ENCODE measurements around the gene ZNF775. TPM values are rescaled to one million over a fixed set of nuclear protein-coding genes. Genes with fewer than 3 reads are reported as not detected.
A peak's percentile ranks its signal among the peaks of the same experiment; 100 is the strongest.

The ZNF775 gene
- total RNA-seq, 1 experiment from 2014 or later: 3.4 TPM

DNA sequence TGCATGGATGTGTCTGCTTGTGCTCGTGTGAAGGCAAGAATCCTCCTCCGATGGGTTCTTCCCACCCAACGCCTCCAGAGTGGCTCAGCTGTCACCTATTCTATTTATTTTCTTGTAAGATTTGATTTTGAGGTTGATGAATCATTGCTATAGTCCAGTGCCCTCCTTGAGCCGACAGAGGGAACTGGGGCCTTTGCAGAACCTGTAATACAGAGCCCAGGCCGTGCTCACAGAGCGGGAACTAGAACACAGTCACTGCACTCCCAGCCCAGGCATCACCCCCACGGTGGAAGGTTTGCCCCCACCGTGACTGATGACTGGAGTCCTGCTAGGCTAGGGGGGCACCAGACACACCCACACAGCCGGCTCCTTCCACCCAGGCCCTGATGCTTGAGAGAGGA is 39.7 kb upstream of the ZNF775 start:
- peak in 1 of 2 experiments; percentile 33 for DNase-seq
- H3K27ac ChIP-seq: no peak overlapping the region
- H3K27me3 ChIP-seq (ENCODE audit: insufficient read depth, low read depth): no peaks in the 10 kb centered on the region
- peaks cover 4% of the 10 kb centered on the region; the same call in 1 of the 2 replicates for H3K9me3 ChIP-seq (ENCODE audit: insufficient read depth, low read depth)
- no TSS peak for BruUV-seq (replicated peaks)
- TF ChIP-seq EZH2 (IDR thresholded peaks at IDR 0.05; ENCODE audit: low read depth): no peak
- TF ChIP-seq, protein P1, sequence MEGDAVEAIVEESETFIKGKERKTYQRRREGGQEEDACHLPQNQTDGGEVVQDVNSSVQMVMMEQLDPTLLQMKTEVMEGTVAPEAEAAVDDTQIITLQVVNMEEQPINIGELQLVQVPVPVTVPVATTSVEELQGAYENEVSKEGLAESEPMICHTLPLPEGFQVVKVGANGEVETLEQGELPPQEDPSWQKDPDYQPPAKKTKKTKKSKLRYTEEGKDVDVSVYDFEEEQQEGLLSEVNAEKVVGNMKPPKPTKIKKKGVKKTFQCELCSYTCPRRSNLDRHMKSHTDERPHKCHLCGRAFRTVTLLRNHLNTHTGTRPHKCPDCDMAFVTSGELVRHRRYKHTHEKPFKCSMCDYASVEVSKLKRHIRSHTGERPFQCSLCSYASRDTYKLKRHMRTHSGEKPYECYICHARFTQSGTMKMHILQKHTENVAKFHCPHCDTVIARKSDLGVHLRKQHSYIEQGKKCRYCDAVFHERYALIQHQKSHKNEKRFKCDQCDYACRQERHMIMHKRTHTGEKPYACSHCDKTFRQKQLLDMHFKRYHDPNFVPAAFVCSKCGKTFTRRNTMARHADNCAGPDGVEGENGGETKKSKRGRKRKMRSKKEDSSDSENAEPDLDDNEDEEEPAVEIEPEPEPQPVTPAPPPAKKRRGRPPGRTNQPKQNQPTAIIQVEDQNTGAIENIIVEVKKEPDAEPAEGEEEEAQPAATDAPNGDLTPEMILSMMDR (conservative IDR thresholded peaks at IDR 0.05): no peak
- H4K20me1 ChIP-seq (ENCODE audit: insufficient read depth): no peaks in the 10 kb centered on the region; the same call in none of the 2 replicates
- ChIA-PET POLR2A (ENCODE audit: unreplicated experiment) (no interaction called here), CTCF (no interaction called here)
- no peak overlapping the region for H3K4me3 ChIP-seq
- no peak overlapping the region for H3K4me2 ChIP-seq
- no peaks in the 10 kb centered on the region for H3K36me3 ChIP-seq (ENCODE audit: low read depth)
- 0 out of 2 replicates have a peak, but pooled peaks cover 8% of the 10 kb centered on the region for H3F3A ChIP-seq (ENCODE audit: insufficient read depth, low read depth)
- H3K4me1 ChIP-seq (replicated peaks; ENCODE audit: insufficient read depth): no peaks in the 10 kb centered on the region
- H3K9me2 ChIP-seq (ENCODE audit: insufficient read depth): no peaks in the 10 kb centered on the region
- intact Hi-C loops (cut with micrococcal nuclease; ENCODE audit: unreplicated experiment): no loop called here
- no peaks in the 10 kb centered on the region for H3K79me2 ChIP-seq (ENCODE audit: low read depth)
- no peak overlapping the region for H2AFZ ChIP-seq

GRCh38 chr7:150340024-150340749 is 38.9 kb upstream of the ZNF775 start:
- intact Hi-C loops (cut with micrococcal nuclease; ENCODE audit: unreplicated experiment): no loop called here
- H3K36me3 ChIP-seq (ENCODE audit: low read depth): no peaks in the 10 kb centered on the region
- H3K4me3 ChIP-seq: no peak overlapping the region
- no peak overlapping the region for H2AFZ ChIP-seq
- no peaks in the 10 kb centered on the region for H3K79me2 ChIP-seq (ENCODE audit: low read depth)
- H3K27me3 ChIP-seq (ENCODE audit: insufficient read depth, low read depth): no peaks in the 10 kb centered on the region
- no peaks in the 10 kb centered on the region for H3K4me1 ChIP-seq (replicated peaks; ENCODE audit: insufficient read depth)
- DNase-seq: peak in 1 of 2 experiments; percentile 15
- ChIA-PET CTCF (no interaction called here), POLR2A (ENCODE audit: unreplicated experiment) (no interaction called here)
- peaks cover 4% of the 10 kb centered on the region; the same call in 1 of the 2 replicates for H3K9me3 ChIP-seq (ENCODE audit: insufficient read depth, low read depth)
- H3F3A ChIP-seq (ENCODE audit: insufficient read depth, low read depth): 0 out of 2 replicates have a peak, but pooled peaks cover 8% of the 10 kb centered on the region
- BruUV-seq (replicated peaks): no TSS peak
- no peak overlapping the region for H3K27ac ChIP-seq
- no peaks in the 10 kb centered on the region; the same call in none of the 2 replicates for H4K20me1 ChIP-seq (ENCODE audit: insufficient read depth)
- no peak overlapping the region for H3K4me2 ChIP-seq
- H3K9me2 ChIP-seq (ENCODE audit: insufficient read depth): no peaks in the 10 kb centered on the region
- no peak for TF ChIP-seq EZH2 (IDR thresholded peaks at IDR 0.05; ENCODE audit: low read depth)
- TF ChIP-seq, protein P1 (conservative IDR thresholded peaks at IDR 0.05): no peak

- H3K4me1 ChIP-seq (replicated peaks; ENCODE audit: insufficient read depth): no peaks in the 10 kb centered on the region
- H3K27ac ChIP-seq: no peak overlapping the region
- H3K4me2 ChIP-seq: no peak overlapping the region
- no TSS peak for BruUV-seq (replicated peaks)
- peaks cover 4% of the 10 kb centered on the region; the same call in 1 of the 2 replicates for H3K9me3 ChIP-seq (ENCODE audit: insufficient read depth, low read depth)
- TF ChIP-seq, protein P1 (conservative IDR thresholded peaks at IDR 0.05): no peak
- TF ChIP-seq EZH2 (IDR thresholded peaks at IDR 0.05; ENCODE audit: low read depth): no peak
- ChIA-PET POLR2A (ENCODE audit: unreplicated experiment) (no interaction called here), CTCF (no interaction called here)
- H3K27me3 ChIP-seq (ENCODE audit: insufficient read depth, low read depth): no peaks in the 10 kb centered on the region
- H3K79me2 ChIP-seq (ENCODE audit: low read depth): no peaks in the 10 kb centered on the region
- intact Hi-C loops (cut with micrococcal nuclease; ENCODE audit: unreplicated experiment): no loop called here
- H3K9me2 ChIP-seq (ENCODE audit: insufficient read depth): no peaks in the 10 kb centered on the region
- 0 out of 2 replicates have a peak, but pooled peaks cover 8% of the 10 kb centered on the region for H3F3A ChIP-seq (ENCODE audit: insufficient read depth, low read depth)
- H3K4me3 ChIP-seq: no peak overlapping the region
- no peaks in the 10 kb centered on the region; the same call in none of the 2 replicates for H4K20me1 ChIP-seq (ENCODE audit: insufficient read depth)
- no peak overlapping the region for H2AFZ ChIP-seq
- DNase-seq: no peak
- H3K36me3 ChIP-seq (ENCODE audit: low read depth): no peaks in the 10 kb centered on the region
These were observed 38.3 kb upstream of the ZNF775 start for GRCh38 chr7:150340875-150341262.
